ENCODE data around the gene NEURL3. TPM values are rescaled to one million over a fixed set of nuclear protein-coding genes. Genes with fewer than 3 reads are reported as not detected.

The NEURL3 gene
- total and polyA plus RNA-seq, 2 of the 8 experiments (the other 6 are each of a cell fraction or from before 2014, with no cell fraction given) = not detected

- Histone ChIP-seq H3K4me3 (ENCODE audit: extremely low read depth in 1 of 4, insufficient read depth in 2 of 4, low read depth in 3 of 4, low read length in 4 of 4) (no peak overlapping the region), H2AFZ (ENCODE audit: low read length) (no peak overlapping the region), H2BK15ac (ENCODE audit: low read length) (no peak overlapping the region), H3K4me1 (replicated peaks in 1 of 4; ENCODE audit: control insufficient read depth in 3 of 4, insufficient read depth in 4 of 4, low read length in 3 of 4) (peaks cover 0 to 4% (median under 1%) of the 10 kb centered on the region in 4 experiments; a peak in 1 of 7 replicates), H3K14ac (ENCODE audit: insufficient read length) (no peak overlapping the region), H3K23ac (ENCODE audit: insufficient read length) (no peak overlapping the region), H3K56ac (replicated peaks; ENCODE audit: insufficient read length, low read depth, low read length) (no peak overlapping the region), H3K27ac (ENCODE audit: low read depth, low read length) (no peak overlapping the region), H3K27me3 (replicated peaks in 1 of 4; ENCODE audit: control insufficient read depth in 3 of 4, extremely low read depth in 1 of 4, insufficient read depth in 3 of 4, low read length in 3 of 4) (no peaks in the 10 kb centered on the region), H3K79me1 (ENCODE audit: low read depth, low read length) (no peaks in the 10 kb centered on the region), H3K79me2 (ENCODE audit: control insufficient read depth in 1 of 2, insufficient read depth in 2 of 2, low read length in 2 of 2) (no peaks in the 10 kb centered on the region), H4K8ac (ENCODE audit: extremely low read depth, insufficient read depth, low read length) (no peak overlapping the region), H4K91ac (replicated peaks; ENCODE audit: insufficient read length, low read length) (no peak overlapping the region), H2AK5ac (ENCODE audit: low read depth, low read length) (no peak overlapping the region), H4K5ac (ENCODE audit: insufficient read length, low read depth, low read length) (no peak overlapping the region), H3K4me2 (ENCODE audit: insufficient read depth in 1 of 2, low read depth in 2 of 2, low read length in 2 of 2) (no peak overlapping the region), H3K4ac (replicated peaks; ENCODE audit: insufficient read length, low read depth, low read length) (no peak overlapping the region), H2BK120ac (replicated peaks; ENCODE audit: low read depth, low read length) (no peak overlapping the region), H2BK5ac (ENCODE audit: low read depth, low read length) (no peak overlapping the region), H4K20me1 (replicated peaks in 1 of 2; ENCODE audit: control insufficient read depth in 1 of 2, insufficient read depth in 2 of 2, low read length in 2 of 2) (no peaks in the 10 kb centered on the region), H2BK12ac (ENCODE audit: low read depth, low read length) (no peak overlapping the region), H3K9me3 (ENCODE audit: insufficient read depth in 2 of 2, low read depth in 1 of 2, low read length in 1 of 2) (peaks cover 0 to 2% of the 10 kb centered on the region in 2 experiments; a peak in 1 of 4 replicates), H2BK20ac (ENCODE audit: low read length) (no peak overlapping the region), H3K18ac (ENCODE audit: extremely low read depth, low read length) (no peak overlapping the region), H3K23me2 (ENCODE audit: low read depth, low read length) (no peaks in the 10 kb centered on the region), H3K36me3 (ENCODE audit: control insufficient read depth in 2 of 4, insufficient read depth in 4 of 4, low read length in 3 of 4) (no peaks in the 10 kb centered on the region), H3K9ac (replicated peaks in 1 of 4; ENCODE audit: extremely low read depth in 1 of 4, low read depth in 3 of 4, low read length in 3 of 4) (no peak overlapping the region)
- WGBS, 2 experiments (ENCODE audit: extremely low coverage in 1 of 2, insufficient coverage in 1 of 2, insufficient read length in 1 of 2, insufficient replicate concordance in 2 of 2, low coverage in 1 of 2, low lambda C conversion rate in 2 of 2, missing lambda C conversion rate in 1 of 2) = 92% methylated on average over 1 of the region's 1 CpG; no CpG with 5 or more reads in 1 of the 2 experiments
- CTCF ChIA-PET (ENCODE audit: partially characterized antibody) = interaction anchor here (0.6 to 8.9 kb wide), 3 partner anchors 17 to 81 kb away, joined by 4 to 76 read pairs (median 20); no protein-coding TSS in a partner anchor
- FAIRE-seq = no peak
- TF ChIP-seq RAD21 (IDR thresholded peaks at IDR 0.05 in 1 of 2, conservative IDR thresholded peaks at IDR 0.05 in 1 of 2; ENCODE audit: low read depth in 2 of 2, low read length in 2 of 2) = no peak
- no peak for TF ChIP-seq CBX5 (IDR thresholded peaks at IDR 0.05; ENCODE audit: low read depth, low read length)
- TF ChIP-seq NRF1 (IDR thresholded peaks at IDR 0.05; ENCODE audit: low read depth, low read length) = no peak
- TF ChIP-seq BACH1 (IDR thresholded peaks at IDR 0.05; ENCODE audit: low read length) = no peak
- no peak for TF ChIP-seq SP4 (IDR thresholded peaks at IDR 0.05; ENCODE audit: low read length)
- no peak for TF ChIP-seq CBX8 (IDR thresholded peaks at IDR 0.05; ENCODE audit: borderline replicate concordance, low read depth, low read length)
- TF ChIP-seq CTBP2 (IDR thresholded peaks at IDR 0.05; ENCODE audit: borderline replicate concordance, insufficient read depth, insufficient read length, low read length) = no peak
- TF ChIP-seq KDM5A (IDR thresholded peaks at IDR 0.05; ENCODE audit: low read length) = no peak
- no peak for TF ChIP-seq SAP30 (IDR thresholded peaks at IDR 0.05; ENCODE audit: insufficient read depth, insufficient replicate concordance, low read length)
- no peak for TF ChIP-seq JUN (IDR thresholded peaks at IDR 0.05; ENCODE audit: low read depth, low read length)
- TF ChIP-seq POLR2AphosphoS5 (IDR thresholded peaks at IDR 0.05; ENCODE audit: low read depth, low read length) = no peak
- TF ChIP-seq RFX5 (IDR thresholded peaks at IDR 0.05; ENCODE audit: borderline replicate concordance, low read depth, low read length) = no peak
- TF ChIP-seq SRF (IDR thresholded peaks at IDR 0.05; ENCODE audit: low read depth, low read length) = no peak
- no peak for DNase-seq (ENCODE audit: low read depth in 1 of 2, low spot score in 2 of 2)
- POLR2A ChIA-PET (ENCODE audit: partially characterized antibody) = no interaction called here
Observed at GRCh38 chr2:96491860-96492497, 13.2 kb downstream of the NEURL3 start.

Data from H1 (cell line).